GM23338 (cell line): Measurements from ENCODE around the gene PACS2. TPM values are rescaled to one million over a fixed set of nuclear protein-coding genes. Genes with fewer than 3 reads are reported as not detected.

Source experiments
- ATAC-seq: fragments of 200-7000 bp; cut with Tn5 transposase; 3 replicates; pipeline ENCODE4 v1.9.1; 2020
- DNase-seq: peaks from one replicate; pipeline ENCODE4 v3.0.0-alpha.2; 2015; ENCODE audit warnings: low spot score
- H2AFZ ChIP-seq: fragments of 200-600 bp; sonication (generic); 2 replicates; pipeline ENCODE4 v1.8.0; 2016; ENCODE audit warnings: antibody characterized with exemption, mild to moderate bottlenecking, moderate library complexity
- H3F3A ChIP-seq: fragments of 200-600 bp; sonication (generic); replicated peaks from 2 replicates; pipeline ENCODE4 v1.8.0; 2017; ENCODE audit warnings: antibody characterized with exemption, mixed run types, low read depth
- H3K27ac ChIP-seq: fragments of 200-600 bp; sonication (generic); 2 replicates; pipeline ENCODE4 v1.6.1; 2016; ENCODE audit warnings: low read depth
- H3K27me3 ChIP-seq: fragments of 200-600 bp; sonication (generic); 2 replicates; pipeline ENCODE4 v1.8.0; 2016; ENCODE audit warnings: mild to moderate bottlenecking, mixed run types, moderate library complexity; ENCODE audit not compliant: insufficient read depth
- H3K36me3 ChIP-seq: fragments of 200-600 bp; sonication (generic); 2 replicates; pipeline ENCODE4 v1.8.0; 2016; ENCODE audit warnings: mild to moderate bottlenecking; ENCODE audit not compliant: insufficient read depth
- H3K4me1 ChIP-seq: fragments of 200-600 bp; sonication (generic); 2 replicates; pipeline ENCODE4 v1.8.0; 2016; ENCODE audit warnings: mild to moderate bottlenecking, moderate library complexity; ENCODE audit not compliant: insufficient read depth
- H3K4me2 ChIP-seq: fragments of 200-600 bp; sonication (generic); 2 replicates; pipeline ENCODE4 v1.7.1; 2017; ENCODE audit warnings: mixed run types
- H3K4me3 ChIP-seq: fragments of 200-600 bp; sonication (generic); 2 replicates; pipeline ENCODE4 v1.6.1; 2016; ENCODE audit warnings: mixed run types
- H3K79me2 ChIP-seq: fragments of 200-600 bp; sonication (generic); replicated peaks from 2 replicates; pipeline ENCODE4 v1.8.0; 2017; ENCODE audit warnings: mild to moderate bottlenecking; ENCODE audit not compliant: insufficient read depth
- H3K9me2 ChIP-seq: fragments of 200-600 bp; sonication (generic); 2 replicates; pipeline ENCODE4 v1.8.0; 2017; ENCODE audit not compliant: insufficient read depth
- H4K20me1 ChIP-seq: fragments of 200-600 bp; sonication (generic); replicated peaks from 2 replicates; pipeline ENCODE4 v1.8.0; 2017; ENCODE audit warnings: mild to moderate bottlenecking; ENCODE audit not compliant: insufficient read depth
- H3K27ac Mint-ChIP-seq: 2 replicates; pipeline ENCODE4 v1.8.0; 2020; ENCODE audit warnings: inconsistent platforms, mild to moderate bottlenecking, moderate library complexity, mixed read lengths
- H3K27me3 Mint-ChIP-seq: 3 replicates; pipeline ENCODE4 v1.8.0; 2022; ENCODE audit warnings: low read depth, mild to moderate bottlenecking, moderate library complexity, mixed read lengths, inconsistent platforms; ENCODE audit not compliant: insufficient read depth, poor library complexity
- H3K36me3 Mint-ChIP-seq: 3 replicates; pipeline ENCODE4 v1.8.0; 2021; ENCODE audit warnings: low read depth, mild to moderate bottlenecking, inconsistent platforms, moderate library complexity, mixed read lengths
- H3K4me1 Mint-ChIP-seq: 3 replicates; pipeline ENCODE4 v1.8.0; 2020; ENCODE audit warnings: mild to moderate bottlenecking, inconsistent platforms, mixed read lengths
- H3K4me3 Mint-ChIP-seq: 3 replicates; pipeline ENCODE4 v1.8.0; 2021; ENCODE audit warnings: moderate library complexity, mild to moderate bottlenecking, inconsistent platforms, mixed read lengths
- H3K9me3 Mint-ChIP-seq: 3 replicates; pipeline ENCODE4 v1.8.0; 2020; ENCODE audit warnings: moderate library complexity, mild to moderate bottlenecking, inconsistent platforms, mixed read lengths
- CREB1 ChIP-seq: fragments of 250-450 bp; sonication (Bioruptor Pico); IDR thresholded peaks from 2 replicates; pipeline ENCODE4 v1.5.0; 2020; ENCODE audit warnings: low read depth, mild to moderate bottlenecking, moderate library complexity
- ETS1 ChIP-seq: IDR thresholded peaks from 2 replicates; pipeline ENCODE4 v1.6.1; 2016; ENCODE audit warnings: antibody characterized with exemption
- EZH2 ChIP-seq: fragments of 200-600 bp; sonication (generic); IDR thresholded peaks from one replicate; pipeline ENCODE4 v1.8.0; 2017; ENCODE audit warnings: antibody characterized with exemption, mild to moderate bottlenecking, low read depth; ENCODE audit not compliant: unreplicated experiment
- EZH2phosphoT487 ChIP-seq: fragments of 200-600 bp; sonication (generic); IDR thresholded peaks from one replicate; pipeline ENCODE4 v1.8.1; 2018; ENCODE audit warnings: antibody characterized with exemption; ENCODE audit not compliant: unreplicated experiment
- JUNB ChIP-seq: IDR thresholded peaks from one replicate; pipeline ENCODE4 v1.6.1; 2016; ENCODE audit warnings: antibody characterized with exemption; ENCODE audit not compliant: unreplicated experiment
- NANOG ChIP-seq: IDR thresholded peaks from 2 replicates; pipeline ENCODE4 v1.6.1; 2016; ENCODE audit warnings: antibody characterized with exemption, borderline replicate concordance
- POLR2AphosphoS5 ChIP-seq: IDR thresholded peaks from 2 replicates; pipeline ENCODE4 v1.6.1; 2016; ENCODE audit warnings: antibody characterized with exemption, low read depth
- STAT1 ChIP-seq: IDR thresholded peaks from one replicate; pipeline ENCODE4 v1.6.1; 2016; ENCODE audit warnings: antibody characterized with exemption; ENCODE audit not compliant: unreplicated experiment
- ZNF114 ChIP-seq: fragments of 250-450 bp; sonication (Bioruptor Pico); IDR thresholded peaks from 2 replicates; pipeline ENCODE4 v1.5.0; 2020; ENCODE audit warnings: mild to moderate bottlenecking, moderate library complexity
- ZNF331 ChIP-seq: fragments of 250-450 bp; sonication (Bioruptor Pico); IDR thresholded peaks from 2 replicates; pipeline ENCODE4 v1.5.0; 2020; ENCODE audit warnings: low read depth, mild to moderate bottlenecking, moderate library complexity
- polyA plus RNA-seq: library from polyadenylated mRNA; unstranded; fragments of >200 nt; fragmentation: Nextera tagmentation; extraction: Ambion mirVana; gene quantifications from 2 replicates; pipeline ENCODE4 v1.2.1, GENCODE V29; 2016
- total RNA-seq: library from RNA; depleted of rRNA; stranded (reverse); fragments of >200 nt; shearing (Covaris generic); gene quantifications from 2 replicates; pipeline ENCODE4 v1.2.3, GENCODE V29; 2014
- TF ChIP-seq, protein P1 (sequence below): fragments of 250-450 bp; sonication (Bioruptor Pico); IDR thresholded peaks from 2 replicates; pipeline ENCODE4 v1.5.0; 2020; ENCODE audit warnings: mild to moderate bottlenecking, moderate library complexity
- TF ChIP-seq, protein P2 (sequence below), 2 experiments: fragments of 200-600 bp in 1 of 2; sonication (generic) in 1 of 2; conservative IDR thresholded peaks; 2 replicates each; pipeline versions ENCODE4 v1.5.1 to v1.6.1; 2016 to 2017; ENCODE audit warnings: antibody characterized with exemption in 2 of 2, low read depth in 2 of 2, mild to moderate bottlenecking in 2 of 2, moderate library complexity in 1 of 2
- TF ChIP-seq, protein P3 (sequence below): IDR thresholded peaks from one replicate; pipeline ENCODE4 v1.6.1; 2018; ENCODE audit warnings: antibody characterized with exemption; ENCODE audit not compliant: unreplicated experiment

The PACS2 gene
- total and polyA plus RNA-seq, 2 experiments from 2014 or later = 22.5 to 79.0 TPM

- Histone ChIP-seq H3K27me3 (no peaks in the 10 kb centered on the region), H3K4me1 (no peaks in the 10 kb centered on the region; the same call in 1 of the 2 replicates), H3K4me3 (no peak overlapping the region), H3K79me2 (no peaks in the 10 kb centered on the region), H4K20me1 (no peaks in the 10 kb centered on the region), H3K27ac (no peak overlapping the region), H3K4me2 (no peak overlapping the region), H3K36me3 (peaks cover 2% of the 10 kb centered on the region; the same call in 1 of the 2 replicates), H3K9me2 (peaks cover 11% of the 10 kb centered on the region), H2AFZ (no peak overlapping the region), H3F3A (0 out of 2 replicates have a peak, but pooled peaks cover 3% of the 10 kb centered on the region)
- peaks cover 27% of the 10 kb centered on the region for H3K9me3 Mint-ChIP-seq
- no peak overlapping the region for H3K4me3 Mint-ChIP-seq
- H3K4me1 Mint-ChIP-seq = no peaks in the 10 kb centered on the region; the same call in 2 of the 3 replicates
- DNase-seq = no peak
- TF ChIP-seq, protein P1, sequence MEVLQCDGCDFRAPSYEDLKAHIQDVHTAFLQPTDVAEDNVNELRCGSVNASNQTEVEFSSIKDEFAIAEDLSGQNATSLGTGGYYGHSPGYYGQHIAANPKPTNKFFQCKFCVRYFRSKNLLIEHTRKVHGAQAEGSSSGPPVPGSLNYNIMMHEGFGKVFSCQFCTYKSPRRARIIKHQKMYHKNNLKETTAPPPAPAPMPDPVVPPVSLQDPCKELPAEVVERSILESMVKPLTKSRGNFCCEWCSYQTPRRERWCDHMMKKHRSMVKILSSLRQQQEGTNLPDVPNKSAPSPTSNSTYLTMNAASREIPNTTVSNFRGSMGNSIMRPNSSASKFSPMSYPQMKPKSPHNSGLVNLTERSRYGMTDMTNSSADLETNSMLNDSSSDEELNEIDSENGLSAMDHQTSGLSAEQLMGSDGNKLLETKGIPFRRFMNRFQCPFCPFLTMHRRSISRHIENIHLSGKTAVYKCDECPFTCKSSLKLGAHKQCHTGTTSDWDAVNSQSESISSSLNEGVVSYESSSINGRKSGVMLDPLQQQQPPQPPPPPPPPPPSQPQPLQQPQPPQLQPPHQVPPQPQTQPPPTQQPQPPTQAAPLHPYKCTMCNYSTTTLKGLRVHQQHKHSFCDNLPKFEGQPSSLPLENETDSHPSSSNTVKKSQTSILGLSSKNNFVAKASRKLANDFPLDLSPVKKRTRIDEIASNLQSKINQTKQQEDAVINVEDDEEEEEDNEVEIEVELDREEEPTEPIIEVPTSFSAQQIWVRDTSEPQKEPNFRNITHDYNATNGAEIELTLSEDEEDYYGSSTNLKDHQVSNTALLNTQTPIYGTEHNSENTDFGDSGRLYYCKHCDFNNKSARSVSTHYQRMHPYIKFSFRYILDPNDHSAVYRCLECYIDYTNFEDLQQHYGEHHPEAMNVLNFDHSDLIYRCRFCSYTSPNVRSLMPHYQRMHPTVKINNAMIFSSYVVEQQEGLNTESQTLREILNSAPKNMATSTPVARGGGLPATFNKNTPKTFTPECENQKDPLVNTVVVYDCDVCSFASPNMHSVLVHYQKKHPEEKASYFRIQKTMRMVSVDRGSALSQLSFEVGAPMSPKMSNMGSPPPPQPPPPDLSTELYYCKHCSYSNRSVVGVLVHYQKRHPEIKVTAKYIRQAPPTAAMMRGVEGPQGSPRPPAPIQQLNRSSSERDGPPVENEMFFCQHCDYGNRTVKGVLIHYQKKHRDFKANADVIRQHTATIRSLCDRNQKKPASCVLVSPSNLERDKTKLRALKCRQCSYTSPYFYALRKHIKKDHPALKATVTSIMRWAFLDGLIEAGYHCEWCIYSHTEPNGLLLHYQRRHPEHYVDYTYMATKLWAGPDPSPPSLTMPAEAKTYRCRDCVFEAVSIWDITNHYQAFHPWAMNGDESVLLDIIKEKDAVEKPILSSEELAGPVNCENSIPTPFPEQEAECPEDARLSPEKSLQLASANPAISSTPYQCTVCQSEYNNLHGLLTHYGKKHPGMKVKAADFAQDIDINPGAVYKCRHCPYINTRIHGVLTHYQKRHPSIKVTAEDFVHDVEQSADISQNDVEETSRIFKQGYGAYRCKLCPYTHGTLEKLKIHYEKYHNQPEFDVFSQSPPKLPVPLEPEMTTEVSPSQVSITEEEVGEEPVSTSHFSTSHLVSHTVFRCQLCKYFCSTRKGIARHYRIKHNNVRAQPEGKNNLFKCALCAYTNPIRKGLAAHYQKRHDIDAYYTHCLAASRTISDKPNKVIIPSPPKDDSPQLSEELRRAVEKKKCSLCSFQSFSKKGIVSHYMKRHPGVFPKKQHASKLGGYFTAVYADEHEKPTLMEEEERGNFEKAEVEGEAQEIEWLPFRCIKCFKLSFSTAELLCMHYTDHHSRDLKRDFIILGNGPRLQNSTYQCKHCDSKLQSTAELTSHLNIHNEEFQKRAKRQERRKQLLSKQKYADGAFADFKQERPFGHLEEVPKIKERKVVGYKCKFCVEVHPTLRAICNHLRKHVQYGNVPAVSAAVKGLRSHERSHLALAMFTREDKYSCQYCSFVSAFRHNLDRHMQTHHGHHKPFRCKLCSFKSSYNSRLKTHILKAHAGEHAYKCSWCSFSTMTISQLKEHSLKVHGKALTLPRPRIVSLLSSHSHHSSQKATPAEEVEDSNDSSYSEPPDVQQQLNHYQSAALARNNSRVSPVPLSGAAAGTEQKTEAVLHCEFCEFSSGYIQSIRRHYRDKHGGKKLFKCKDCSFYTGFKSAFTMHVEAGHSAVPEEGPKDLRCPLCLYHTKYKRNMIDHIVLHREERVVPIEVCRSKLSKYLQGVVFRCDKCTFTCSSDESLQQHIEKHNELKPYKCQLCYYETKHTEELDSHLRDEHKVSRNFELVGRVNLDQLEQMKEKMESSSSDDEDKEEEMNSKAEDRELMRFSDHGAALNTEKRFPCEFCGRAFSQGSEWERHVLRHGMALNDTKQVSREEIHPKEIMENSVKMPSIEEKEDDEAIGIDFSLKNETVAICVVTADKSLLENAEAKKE (CRISPR knock-in tag) = no peak
- TF ChIP-seq EZH2phosphoT487 (no peak), POLR2AphosphoS5 (no peak), ZNF331 (CRISPR knock-in tag) (no peak), ETS1 (no peak), JUNB (no peak), ZNF114 (CRISPR knock-in tag) (no peak), CREB1 (CRISPR knock-in tag) (no peak), NANOG (no peak), STAT1 (no peak), EZH2 (no peak)
- TF ChIP-seq, protein P2, sequence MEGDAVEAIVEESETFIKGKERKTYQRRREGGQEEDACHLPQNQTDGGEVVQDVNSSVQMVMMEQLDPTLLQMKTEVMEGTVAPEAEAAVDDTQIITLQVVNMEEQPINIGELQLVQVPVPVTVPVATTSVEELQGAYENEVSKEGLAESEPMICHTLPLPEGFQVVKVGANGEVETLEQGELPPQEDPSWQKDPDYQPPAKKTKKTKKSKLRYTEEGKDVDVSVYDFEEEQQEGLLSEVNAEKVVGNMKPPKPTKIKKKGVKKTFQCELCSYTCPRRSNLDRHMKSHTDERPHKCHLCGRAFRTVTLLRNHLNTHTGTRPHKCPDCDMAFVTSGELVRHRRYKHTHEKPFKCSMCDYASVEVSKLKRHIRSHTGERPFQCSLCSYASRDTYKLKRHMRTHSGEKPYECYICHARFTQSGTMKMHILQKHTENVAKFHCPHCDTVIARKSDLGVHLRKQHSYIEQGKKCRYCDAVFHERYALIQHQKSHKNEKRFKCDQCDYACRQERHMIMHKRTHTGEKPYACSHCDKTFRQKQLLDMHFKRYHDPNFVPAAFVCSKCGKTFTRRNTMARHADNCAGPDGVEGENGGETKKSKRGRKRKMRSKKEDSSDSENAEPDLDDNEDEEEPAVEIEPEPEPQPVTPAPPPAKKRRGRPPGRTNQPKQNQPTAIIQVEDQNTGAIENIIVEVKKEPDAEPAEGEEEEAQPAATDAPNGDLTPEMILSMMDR (conservative IDR thresholded peaks at IDR 0.05; ENCODE audit: low read depth in 2 of 2) = no peak
- TF ChIP-seq, protein P3, sequence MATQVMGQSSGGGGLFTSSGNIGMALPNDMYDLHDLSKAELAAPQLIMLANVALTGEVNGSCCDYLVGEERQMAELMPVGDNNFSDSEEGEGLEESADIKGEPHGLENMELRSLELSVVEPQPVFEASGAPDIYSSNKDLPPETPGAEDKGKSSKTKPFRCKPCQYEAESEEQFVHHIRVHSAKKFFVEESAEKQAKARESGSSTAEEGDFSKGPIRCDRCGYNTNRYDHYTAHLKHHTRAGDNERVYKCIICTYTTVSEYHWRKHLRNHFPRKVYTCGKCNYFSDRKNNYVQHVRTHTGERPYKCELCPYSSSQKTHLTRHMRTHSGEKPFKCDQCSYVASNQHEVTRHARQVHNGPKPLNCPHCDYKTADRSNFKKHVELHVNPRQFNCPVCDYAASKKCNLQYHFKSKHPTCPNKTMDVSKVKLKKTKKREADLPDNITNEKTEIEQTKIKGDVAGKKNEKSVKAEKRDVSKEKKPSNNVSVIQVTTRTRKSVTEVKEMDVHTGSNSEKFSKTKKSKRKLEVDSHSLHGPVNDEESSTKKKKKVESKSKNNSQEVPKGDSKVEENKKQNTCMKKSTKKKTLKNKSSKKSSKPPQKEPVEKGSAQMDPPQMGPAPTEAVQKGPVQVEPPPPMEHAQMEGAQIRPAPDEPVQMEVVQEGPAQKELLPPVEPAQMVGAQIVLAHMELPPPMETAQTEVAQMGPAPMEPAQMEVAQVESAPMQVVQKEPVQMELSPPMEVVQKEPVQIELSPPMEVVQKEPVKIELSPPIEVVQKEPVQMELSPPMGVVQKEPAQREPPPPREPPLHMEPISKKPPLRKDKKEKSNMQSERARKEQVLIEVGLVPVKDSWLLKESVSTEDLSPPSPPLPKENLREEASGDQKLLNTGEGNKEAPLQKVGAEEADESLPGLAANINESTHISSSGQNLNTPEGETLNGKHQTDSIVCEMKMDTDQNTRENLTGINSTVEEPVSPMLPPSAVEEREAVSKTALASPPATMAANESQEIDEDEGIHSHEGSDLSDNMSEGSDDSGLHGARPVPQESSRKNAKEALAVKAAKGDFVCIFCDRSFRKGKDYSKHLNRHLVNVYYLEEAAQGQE = no peak
- H3K27me3 Mint-ChIP-seq = peaks cover 18% of the 10 kb centered on the region
- H3K27ac Mint-ChIP-seq = no peak overlapping the region
- peaks cover 21% of the 10 kb centered on the region for H3K36me3 Mint-ChIP-seq
- no peak for ATAC-seq
Observed at GRCh38 chr14:105395538-105395854, 80.9 kb downstream of the PACS2 start.
